RWPE1 (cell line): ENCODE results near the gene EGF.

Experiments
- CTCF ChIA-PET: fragments of 350-600 bp; sonication (Branson Sonifier 250); formaldehyde crosslinking; extraction: SDS; loops from one replicate; lab custom pipeline; 2021; lab: Yijun Ruan, JAX
- POLR2A ChIA-PET: fragments of 400-600 bp; formaldehyde crosslinking; extraction: SDS; loops from one replicate; lab custom pipeline; 2020; ENCODE audit warnings: antibody characterized with exemption; ENCODE audit not compliant: low non-redundant PET; lab: Yijun Ruan, JAX
- DNase-seq: peaks from one replicate; pipeline ENCODE4 v3.0.0; 2012; ENCODE audit warnings: low spot score
- H3K27ac ChIP-seq: fragments of 450-650 bp; 2 replicates; pipeline ENCODE4 v1.5.1; 2017
- TF ChIP-seq, protein P1 (sequence below): fragments of 450-650 bp; conservative IDR thresholded peaks from 2 replicates; pipeline ENCODE4 v1.5.1; 2017; ENCODE audit warnings: low read depth, mild to moderate bottlenecking

The EGF gene

DNA sequence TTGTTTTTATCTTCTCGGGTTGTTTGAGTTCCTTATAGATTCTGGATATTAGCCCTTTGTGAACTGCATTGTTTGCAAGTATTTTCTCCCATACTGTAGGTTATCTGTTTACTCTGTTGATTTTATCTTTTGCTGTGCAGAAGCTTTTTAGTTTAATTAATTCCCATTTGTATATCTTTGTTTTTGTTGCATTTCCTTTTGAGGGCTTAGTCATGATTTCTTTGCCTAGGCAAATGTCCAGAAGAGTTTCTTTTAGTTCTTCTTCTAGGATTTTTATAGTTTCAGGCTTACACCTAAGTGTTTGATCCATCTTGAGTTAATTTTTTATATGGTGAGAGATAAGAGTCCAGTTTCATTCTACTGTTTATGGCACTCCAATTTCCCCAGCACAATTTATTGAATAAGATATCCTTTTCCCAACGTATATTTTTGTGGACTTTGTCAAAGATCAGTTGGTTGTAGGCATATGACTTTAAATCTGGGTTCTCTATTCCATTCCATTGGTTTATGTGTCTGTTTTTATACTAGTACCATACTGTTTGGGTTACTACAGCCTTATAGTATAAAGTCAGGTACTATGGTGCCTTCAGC is 54.3 kb downstream of the EGF start:
- TF ChIP-seq, protein P1, sequence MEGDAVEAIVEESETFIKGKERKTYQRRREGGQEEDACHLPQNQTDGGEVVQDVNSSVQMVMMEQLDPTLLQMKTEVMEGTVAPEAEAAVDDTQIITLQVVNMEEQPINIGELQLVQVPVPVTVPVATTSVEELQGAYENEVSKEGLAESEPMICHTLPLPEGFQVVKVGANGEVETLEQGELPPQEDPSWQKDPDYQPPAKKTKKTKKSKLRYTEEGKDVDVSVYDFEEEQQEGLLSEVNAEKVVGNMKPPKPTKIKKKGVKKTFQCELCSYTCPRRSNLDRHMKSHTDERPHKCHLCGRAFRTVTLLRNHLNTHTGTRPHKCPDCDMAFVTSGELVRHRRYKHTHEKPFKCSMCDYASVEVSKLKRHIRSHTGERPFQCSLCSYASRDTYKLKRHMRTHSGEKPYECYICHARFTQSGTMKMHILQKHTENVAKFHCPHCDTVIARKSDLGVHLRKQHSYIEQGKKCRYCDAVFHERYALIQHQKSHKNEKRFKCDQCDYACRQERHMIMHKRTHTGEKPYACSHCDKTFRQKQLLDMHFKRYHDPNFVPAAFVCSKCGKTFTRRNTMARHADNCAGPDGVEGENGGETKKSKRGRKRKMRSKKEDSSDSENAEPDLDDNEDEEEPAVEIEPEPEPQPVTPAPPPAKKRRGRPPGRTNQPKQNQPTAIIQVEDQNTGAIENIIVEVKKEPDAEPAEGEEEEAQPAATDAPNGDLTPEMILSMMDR: no peak
- ChIA-PET POLR2A (no interaction called here), CTCF (no interaction called here)
- H3K27ac ChIP-seq: no peak overlapping the region
- no peak for DNase-seq

- TF ChIP-seq, protein P1: no peak
- ChIA-PET CTCF (no interaction called here), POLR2A (no interaction called here)
- H3K27ac ChIP-seq: no peak overlapping the region
- peak; percentile 22 for DNase-seq
These were observed 55.3 kb downstream of the EGF start for GRCh38 chr4:109967798-109968520.

DNA sequence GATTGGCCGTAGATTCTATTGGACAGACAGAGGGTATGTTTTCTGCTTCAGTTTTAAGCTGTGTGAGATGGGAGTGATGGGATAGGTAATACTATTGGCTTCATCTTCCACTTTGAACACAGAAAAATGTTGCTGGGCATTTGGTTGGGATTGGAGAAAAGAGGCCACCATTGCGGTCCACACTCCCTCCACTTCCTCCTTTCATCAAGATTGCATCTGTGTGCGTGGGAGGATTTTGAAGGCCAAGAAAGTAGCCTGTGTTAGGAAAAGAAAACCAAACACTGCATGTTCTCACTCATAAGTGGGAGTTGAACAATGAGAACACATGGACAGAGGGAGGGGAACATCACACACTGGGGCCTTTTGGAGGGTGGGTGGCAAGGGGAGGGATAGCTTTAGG is 56.4 kb downstream of the EGF start:
- ChIA-PET POLR2A (no interaction called here), CTCF (interaction anchor here (0.5 to 0.6 kb wide), 2 partner anchors 82 to 307 kb away, joined by 3 to 4 read pairs; no protein-coding TSS in a partner anchor)
- H3K27ac ChIP-seq: no peak overlapping the region
- no peak for DNase-seq
- TF ChIP-seq, protein P1: no peak

DNA sequence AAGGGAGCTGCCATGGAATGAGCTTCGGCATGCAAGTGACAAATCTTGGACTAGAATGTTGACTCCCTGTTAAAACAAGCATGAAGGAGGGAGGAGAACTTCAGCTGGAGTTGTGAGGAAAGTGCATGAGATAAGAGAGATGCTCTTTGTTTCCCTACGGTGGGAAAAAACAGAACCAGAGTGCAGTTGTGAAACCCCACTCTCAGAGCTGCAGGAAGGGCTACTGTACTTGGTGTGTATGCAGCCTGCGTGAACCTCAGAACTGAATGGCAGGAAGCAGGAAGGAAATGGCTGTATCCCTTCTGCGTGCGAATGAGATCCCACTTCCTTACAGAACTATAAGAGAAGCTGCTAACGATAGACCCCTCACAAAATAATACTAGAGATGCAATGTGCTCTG is 57.2 kb downstream of the EGF start:
- TF ChIP-seq, protein P1: no peak
- ChIA-PET CTCF (interaction anchor here (0.6 kb wide), 1 partner anchor 83 kb away, joined by 4 read pairs; no protein-coding TSS in a partner anchor), POLR2A (no interaction called here)
- H3K27ac ChIP-seq: no peak overlapping the region
- DNase-seq: no peak

GRCh38 chr4:109972786-109973528 is 60.3 kb downstream of the EGF start:
- H3K27ac ChIP-seq: no peak overlapping the region
- CTCF ChIA-PET: no interaction called here
- no peak for DNase-seq
- TF ChIP-seq, protein P1: no peak
- POLR2A ChIA-PET: no interaction called here

GRCh38 chr4:109973529-109973905 is 60.8 kb downstream of the EGF start:
- POLR2A ChIA-PET: no interaction called here
- CTCF ChIA-PET: no interaction called here
- TF ChIP-seq, protein P1: no peak
- no peak overlapping the region for H3K27ac ChIP-seq
- no peak for DNase-seq
